Endothelial cell (in vitro differentiated cells): ENCODE results near the gene SLC7A7. TPM values are rescaled to one million over a fixed set of nuclear protein-coding genes. Genes with fewer than 3 reads are reported as not detected.
"Not testable (repeated sequence)": the region's sequence is repeated elsewhere in the genome, so short reads cannot be mapped to it uniquely, and the experiment has no call there.

Source experiments
- DNase-seq: peaks from one replicate; pipeline ENCODE4 v3.0.0; 2021; ENCODE audit warnings: low spot score
- H3K27ac Mint-ChIP-seq: one replicate; pipeline ENCODE4 v1.8.0; 2021; ENCODE audit warnings: mixed read lengths, inconsistent platforms; ENCODE audit not compliant: unreplicated experiment
- H3K27me3 Mint-ChIP-seq: one replicate; pipeline ENCODE4 v1.8.0; 2021; ENCODE audit warnings: mild to moderate bottlenecking, moderate library complexity, mixed read lengths, inconsistent platforms; ENCODE audit not compliant: unreplicated experiment
- H3K36me3 Mint-ChIP-seq: one replicate; pipeline ENCODE4 v1.8.0; 2021; ENCODE audit warnings: mild to moderate bottlenecking, low read depth, mixed read lengths, inconsistent platforms; ENCODE audit not compliant: unreplicated experiment
- H3K4me1 Mint-ChIP-seq: one replicate; pipeline ENCODE4 v1.8.0; 2021; ENCODE audit warnings: mild to moderate bottlenecking, mixed read lengths, inconsistent platforms; ENCODE audit not compliant: unreplicated experiment
- H3K4me3 Mint-ChIP-seq: one replicate; pipeline ENCODE4 v1.8.0; 2021; ENCODE audit warnings: mild to moderate bottlenecking, mixed read lengths, inconsistent platforms; ENCODE audit not compliant: unreplicated experiment
- H3K9me3 Mint-ChIP-seq: one replicate; pipeline ENCODE4 v1.8.0; 2021; ENCODE audit warnings: mixed read lengths, inconsistent platforms; ENCODE audit not compliant: unreplicated experiment
- total RNA-seq: library from RNA; stranded (reverse); fragmentation: NEBNext Ultra II Directional; extraction: Animal tissue kit (Norgen Biotek cat#: 25700); gene quantifications from one replicate; pipeline ENCODE4 v1.2.1, GENCODE V29; 2021; ENCODE audit not compliant: unreplicated experiment
- TF ChIP-seq, protein P1 (sequence below): fragments of 200-600 bp; sonication (generic); IDR thresholded peaks from one replicate; pipeline ENCODE4 v1.5.0; 2021; ENCODE audit warnings: antibody characterized with exemption; ENCODE audit not compliant: unreplicated experiment

Gene SLC7A7
- total RNA-seq, 1 donor from 2014 or later, result 15.0 TPM

DNA sequence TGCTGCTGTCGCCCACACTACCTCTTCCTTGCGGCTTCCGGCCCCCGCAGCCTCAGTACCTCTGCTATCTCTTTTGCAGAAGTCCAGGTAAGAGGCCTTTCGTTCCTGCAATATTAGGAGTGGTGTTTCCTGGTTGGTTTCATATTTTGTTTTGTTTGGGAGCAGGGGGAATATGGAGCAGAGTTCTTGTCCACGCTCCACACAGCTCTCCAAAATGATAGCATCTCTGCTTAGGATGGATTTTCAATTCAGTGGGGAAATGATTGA, 48.0 kb downstream of the SLC7A7 start:
- Mint-ChIP-seq H3K9me3 (no peaks in the 10 kb centered on the region), H3K36me3 (peaks cover 37% of the 10 kb centered on the region), H3K4me1 (peaks cover 20% of the 10 kb centered on the region), H3K4me3 (peak overlapping the region; percentile 97), H3K27me3 (peaks cover 14% of the 10 kb centered on the region), H3K27ac (peak overlapping the region; percentile 95)
- DNase-seq, result no peak
- TF ChIP-seq, protein P1, sequence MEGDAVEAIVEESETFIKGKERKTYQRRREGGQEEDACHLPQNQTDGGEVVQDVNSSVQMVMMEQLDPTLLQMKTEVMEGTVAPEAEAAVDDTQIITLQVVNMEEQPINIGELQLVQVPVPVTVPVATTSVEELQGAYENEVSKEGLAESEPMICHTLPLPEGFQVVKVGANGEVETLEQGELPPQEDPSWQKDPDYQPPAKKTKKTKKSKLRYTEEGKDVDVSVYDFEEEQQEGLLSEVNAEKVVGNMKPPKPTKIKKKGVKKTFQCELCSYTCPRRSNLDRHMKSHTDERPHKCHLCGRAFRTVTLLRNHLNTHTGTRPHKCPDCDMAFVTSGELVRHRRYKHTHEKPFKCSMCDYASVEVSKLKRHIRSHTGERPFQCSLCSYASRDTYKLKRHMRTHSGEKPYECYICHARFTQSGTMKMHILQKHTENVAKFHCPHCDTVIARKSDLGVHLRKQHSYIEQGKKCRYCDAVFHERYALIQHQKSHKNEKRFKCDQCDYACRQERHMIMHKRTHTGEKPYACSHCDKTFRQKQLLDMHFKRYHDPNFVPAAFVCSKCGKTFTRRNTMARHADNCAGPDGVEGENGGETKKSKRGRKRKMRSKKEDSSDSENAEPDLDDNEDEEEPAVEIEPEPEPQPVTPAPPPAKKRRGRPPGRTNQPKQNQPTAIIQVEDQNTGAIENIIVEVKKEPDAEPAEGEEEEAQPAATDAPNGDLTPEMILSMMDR, result no peak

DNA sequence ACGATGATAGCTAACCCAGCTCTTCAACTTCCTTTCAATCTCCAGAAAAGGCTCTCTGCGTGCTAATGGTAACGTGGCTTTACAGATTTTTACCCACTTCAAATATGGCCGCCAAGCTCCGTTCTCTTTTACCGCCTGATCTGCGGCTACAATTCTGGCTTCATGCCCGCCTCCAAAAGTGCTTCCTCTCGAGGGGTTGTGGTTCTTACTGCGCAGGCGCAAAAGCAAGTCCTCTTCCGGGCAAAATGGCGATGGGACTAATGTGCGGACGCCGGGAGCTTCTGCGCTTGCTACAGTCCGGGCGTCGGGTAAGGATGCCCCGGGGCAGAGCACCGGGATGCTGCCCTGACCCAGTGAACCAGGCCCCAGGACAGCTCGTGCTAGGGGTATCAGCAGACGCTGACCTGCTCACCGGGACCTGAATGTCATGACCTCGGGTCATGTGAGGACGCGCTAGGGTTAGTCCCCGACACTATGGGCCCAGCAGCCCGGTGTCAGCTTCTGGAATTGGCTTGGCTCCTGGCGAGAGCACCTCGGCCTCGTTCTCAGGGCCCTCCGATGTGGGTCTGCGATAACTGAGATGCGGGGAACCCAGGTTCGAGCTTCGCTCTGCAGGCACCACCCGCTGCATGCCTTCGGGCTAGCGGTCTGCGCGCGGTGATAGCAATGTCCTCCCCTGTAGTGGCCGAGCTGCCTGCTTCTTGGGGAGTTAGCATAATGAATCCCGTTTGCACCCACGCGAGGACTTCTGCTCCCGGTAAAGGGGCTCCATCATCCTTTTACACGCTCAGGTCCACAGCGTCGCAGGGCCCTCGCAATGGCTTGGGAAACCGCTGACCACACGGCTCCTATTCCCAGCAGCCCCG, 48.5 kb downstream of the SLC7A7 start, which contains the start of gene OXA1L:
Gene OXA1L (plus strand): TSS at position 232 of the 866 bp plus-strand sequence. CDS start 14 bp downstream, at position 246.
- H3K9me3 Mint-ChIP-seq, result no peaks in the 10 kb centered on the region
- peaks cover 20% of the 10 kb centered on the region for H3K4me1 Mint-ChIP-seq
- peak within 1 kb of the TSS; percentile 95 for H3K27ac Mint-ChIP-seq
- H3K36me3 Mint-ChIP-seq, result peaks cover 34% of the 10 kb centered on the region
- peaks cover 17% of the 10 kb centered on the region for H3K27me3 Mint-ChIP-seq
- peak within 1 kb of the TSS; percentile 97 for H3K4me3 Mint-ChIP-seq
- DNase-seq, result peak; percentile 88
- TF ChIP-seq, protein P1, result no peak

DNA sequence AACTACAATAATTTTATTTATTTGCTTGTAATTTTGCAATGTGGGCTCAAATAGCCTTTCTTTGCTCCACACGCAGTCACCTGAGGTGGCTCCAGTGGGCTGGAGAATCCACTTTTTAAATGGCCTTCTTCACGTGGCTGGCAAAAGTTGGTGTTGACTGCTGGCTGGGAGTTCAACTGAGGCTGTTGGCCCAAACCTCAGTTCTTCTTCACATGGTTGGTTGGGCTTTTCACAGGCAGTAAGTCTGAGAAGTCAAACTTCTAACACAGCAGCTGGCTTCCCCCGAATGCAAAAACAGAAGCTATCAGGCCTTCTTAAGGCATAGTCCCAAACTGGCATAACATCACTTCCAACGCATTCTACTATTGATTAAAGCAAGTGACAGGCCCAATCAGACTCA, 50.9 kb downstream of the SLC7A7 start:
- TF ChIP-seq, protein P1, result no peak
- H3K4me3 Mint-ChIP-seq, result no peak overlapping the region
- H3K36me3 Mint-ChIP-seq, result peaks cover 11% of the 10 kb centered on the region
- H3K4me1 Mint-ChIP-seq, result peaks cover 20% of the 10 kb centered on the region
- H3K27ac Mint-ChIP-seq, result no peak overlapping the region
- DNase-seq, result no peak
- no peaks in the 10 kb centered on the region for H3K9me3 Mint-ChIP-seq
- peaks cover 16% of the 10 kb centered on the region for H3K27me3 Mint-ChIP-seq

DNA sequence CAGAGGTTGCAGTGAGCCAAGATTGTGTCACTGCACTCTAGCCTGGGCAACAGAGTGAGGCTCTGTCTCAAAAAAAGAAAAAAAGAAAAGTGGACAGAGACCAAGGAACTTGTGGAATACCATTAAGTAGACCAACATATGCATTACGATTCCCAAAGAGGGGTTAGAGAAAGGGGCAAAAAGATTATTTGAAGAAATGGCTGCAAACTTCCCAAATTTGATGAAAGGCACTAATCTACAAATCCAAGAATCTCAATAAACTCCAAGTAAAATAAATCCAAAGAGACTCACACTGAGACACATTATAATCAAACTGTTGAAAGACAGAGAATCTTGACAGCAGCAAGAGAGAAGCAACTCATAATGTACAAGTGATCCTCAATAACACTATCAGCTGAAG, 53.5 kb downstream of the SLC7A7 start:
- no peak for DNase-seq
- Mint-ChIP-seq H3K36me3 (no peaks in the 10 kb centered on the region), H3K9me3 (no peaks in the 10 kb centered on the region), H3K4me3 (no peak overlapping the region), H3K4me1 (peaks cover 7% of the 10 kb centered on the region), H3K27me3 (peaks cover 9% of the 10 kb centered on the region), H3K27ac (no peak overlapping the region)
- TF ChIP-seq, protein P1, result no peak

DNA sequence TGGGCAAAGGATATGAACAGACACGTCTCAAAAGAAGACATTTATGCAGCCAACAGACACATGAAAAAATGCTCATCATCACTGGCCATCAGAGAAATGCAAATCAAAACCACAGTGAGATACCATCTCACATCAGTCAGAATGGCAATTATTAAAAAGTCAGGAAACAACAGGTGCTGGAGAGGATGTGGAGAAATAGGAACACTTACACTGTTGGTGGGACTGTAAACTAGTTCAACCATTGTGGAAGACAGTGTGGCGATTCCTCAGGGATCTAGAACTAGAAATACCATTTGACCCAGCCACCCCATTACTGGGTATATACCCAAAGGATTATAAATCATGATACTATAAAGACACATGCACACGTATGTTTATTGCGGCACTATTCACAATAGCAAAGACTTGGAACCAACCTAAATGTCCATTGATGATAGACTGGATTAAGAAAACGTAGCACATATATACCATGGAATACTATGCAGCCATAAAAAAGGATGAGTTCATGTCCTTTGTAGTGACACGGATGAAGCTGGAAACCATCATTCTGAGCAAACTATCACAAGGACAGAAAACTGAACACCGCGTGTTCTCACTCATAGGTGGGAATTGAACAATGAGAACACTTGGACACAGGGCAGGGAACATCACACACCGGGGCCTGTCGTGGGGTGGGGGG, 57.1 kb downstream of the SLC7A7 start:
- H3K4me3 Mint-ChIP-seq, H3K27ac Mint-ChIP-seq, H3K9me3 Mint-ChIP-seq, H3K4me1 Mint-ChIP-seq, H3K27me3 Mint-ChIP-seq, DNase-seq, H3K36me3 Mint-ChIP-seq: not testable (repeated sequence)
